GM04503 (cell line): ENCODE data around the gene SLC37A1.

ENCODE experiments used
- DNase-seq: peaks from one replicate; pipeline ENCODE4 v3.0.0-alpha.2; 2012; ENCODE audit warnings: low read depth

SLC37A1 gene

GRCh38 chr21:42527489-42528158, 14.0 kb downstream of the SLC37A1 start:
- DNase-seq = no peak

- DNase-seq = no peak
Measured at GRCh38 chr21:42530167-42530518, 16.5 kb downstream of the SLC37A1 start.

- no peak for DNase-seq
Measured at GRCh38 chr21:42531771-42532170, 18.1 kb downstream of the SLC37A1 start.

- no peak for DNase-seq
Measured at GRCh38 chr21:42532466-42533181, 19.0 kb downstream of the SLC37A1 start.

GRCh38 chr21:42533306-42533962, 19.8 kb downstream of the SLC37A1 start:
- no peak for DNase-seq

GRCh38 chr21:42533963-42534355, 20.3 kb downstream of the SLC37A1 start:
- DNase-seq = no peak

- DNase-seq = no peak
Measured at GRCh38 chr21:42534421-42535378, 21.0 kb downstream of the SLC37A1 start.

- no peak for DNase-seq
Measured at GRCh38 chr21:42535602-42536171, 22.0 kb downstream of the SLC37A1 start.

GRCh38 chr21:42536601-42537000, 22.9 kb downstream of the SLC37A1 start:
- no peak for DNase-seq

GRCh38 chr21:42537106-42537742, 23.6 kb downstream of the SLC37A1 start:
- no peak for DNase-seq

GRCh38 chr21:42538479-42539275, 25.0 kb downstream of the SLC37A1 start:
- no peak for DNase-seq

GRCh38 chr21:42539342-42539741, 25.7 kb downstream of the SLC37A1 start:
- no peak for DNase-seq

GRCh38 chr21:42539931-42540343, 26.3 kb downstream of the SLC37A1 start:
- DNase-seq = no peak

GRCh38 chr21:42540396-42540795, 26.7 kb downstream of the SLC37A1 start:
- no peak for DNase-seq

GRCh38 chr21:42541174-42541573, 27.5 kb downstream of the SLC37A1 start:
- DNase-seq = no peak

- no peak for DNase-seq
Measured at GRCh38 chr21:42541618-42542017, 28.0 kb downstream of the SLC37A1 start.

- no peak for DNase-seq
Measured at GRCh38 chr21:42542196-42542595, 28.5 kb downstream of the SLC37A1 start.

- no peak for DNase-seq
Measured at GRCh38 chr21:42542596-42542995, 28.9 kb downstream of the SLC37A1 start.

- no peak for DNase-seq
Measured at GRCh38 chr21:42543106-42543847, 29.6 kb downstream of the SLC37A1 start.

GRCh38 chr21:42544544-42544943, 30.9 kb downstream of the SLC37A1 start:
- no peak for DNase-seq
